ENCODE measurements around the gene TNIK.

TNIK gene

GRCh38 chr3:171420667-171421066 lies 39.5 kb downstream of the TNIK start:
- POLR2A ChIA-PET (ENCODE audit: low non-redundant PET): no interaction called here

GRCh38 chr3:171419457-171419856 lies 40.7 kb downstream of the TNIK start:
- no peak for TF ChIP-seq CTCF (conservative IDR thresholded peaks at IDR 0.05; ENCODE audit: low read depth)
- ChIA-PET POLR2A (ENCODE audit: low non-redundant PET) (no interaction called here), CTCF (no interaction called here)
- no peak for DNase-seq (ENCODE audit: low spot score)
- H3K27ac ChIP-seq: no peak overlapping the region

More at GRCh38 chr3:171420667-171421066, 39.5 kb downstream of the TNIK start:
- no peak overlapping the region for H3K27ac ChIP-seq
- no peak for DNase-seq (ENCODE audit: low spot score)
- TF ChIP-seq CTCF (conservative IDR thresholded peaks at IDR 0.05; ENCODE audit: low read depth): no peak
- CTCF ChIA-PET: interaction anchor here (0.6 kb wide), 1 partner anchor 11 kb away, joined by 4 read pairs; no protein-coding TSS in a partner anchor

GRCh38 chr3:171417813-171418212 lies 42.4 kb downstream of the TNIK start:
- peak; percentile 50 for DNase-seq (ENCODE audit: low spot score)
- ChIA-PET POLR2A (ENCODE audit: low non-redundant PET) (no interaction called here), CTCF (no interaction called here)
- TF ChIP-seq CTCF (conservative IDR thresholded peaks at IDR 0.05; ENCODE audit: low read depth): no peak
- H3K27ac ChIP-seq: no peak overlapping the region

GRCh38 chr3:171417137-171417536 lies 43.1 kb downstream of the TNIK start:
- TF ChIP-seq CTCF (conservative IDR thresholded peaks at IDR 0.05; ENCODE audit: low read depth): no peak
- no peak overlapping the region for H3K27ac ChIP-seq
- ChIA-PET CTCF (no interaction called here), POLR2A (ENCODE audit: low non-redundant PET) (no interaction called here)
- DNase-seq (ENCODE audit: low spot score): no peak

GRCh38 chr3:171416666-171417065 lies 43.5 kb downstream of the TNIK start:
- H3K27ac ChIP-seq: no peak overlapping the region
- CTCF ChIA-PET: no interaction called here
- no peak for DNase-seq (ENCODE audit: low spot score)
- no peak for TF ChIP-seq CTCF (conservative IDR thresholded peaks at IDR 0.05; ENCODE audit: low read depth)
- POLR2A ChIA-PET (ENCODE audit: low non-redundant PET): no interaction called here

- TF ChIP-seq CTCF (conservative IDR thresholded peaks at IDR 0.05; ENCODE audit: low read depth): no peak
- no peak overlapping the region for H3K27ac ChIP-seq
- ChIA-PET POLR2A (ENCODE audit: low non-redundant PET) (no interaction called here), CTCF (no interaction called here)
- no peak for DNase-seq (ENCODE audit: low spot score)
These were observed 44.1 kb downstream of the TNIK start for GRCh38 chr3:171416061-171416460.

- no peak for TF ChIP-seq CTCF (conservative IDR thresholded peaks at IDR 0.05; ENCODE audit: low read depth)
- peak; percentile 67 for DNase-seq (ENCODE audit: low spot score)
- no peak overlapping the region for H3K27ac ChIP-seq
- CTCF ChIA-PET: no interaction called here
- POLR2A ChIA-PET (ENCODE audit: low non-redundant PET): no interaction called here
These were observed 45.1 kb downstream of the TNIK start for GRCh38 chr3:171415070-171415469.

Data from RWPE1 (cell line).